HCT116 (cell line): ENCODE measurements around the gene COQ2.

Experiments used
- CEBPB ChIP-seq: IDR thresholded peaks from 2 replicates; pipeline ENCODE4 v1.6.1; 2012; ENCODE audit warnings: low read depth
- EZH2 ChIP-seq: fragments of 200-600 bp; sonication (generic); IDR thresholded peaks from 2 replicates; pipeline ENCODE4 v1.6.1; 2017; ENCODE audit warnings: antibody characterized with exemption, mixed run types
- EZH2phosphoT487 ChIP-seq: fragments of 200-600 bp; IDR thresholded peaks from 2 replicates; pipeline ENCODE4 v1.6.1; 2018; ENCODE audit warnings: antibody characterized with exemption, borderline replicate concordance
- FOSL1 ChIP-seq: IDR thresholded peaks from 2 replicates; pipeline ENCODE4 v1.6.1; 2012; ENCODE audit warnings: low read depth
- POLR2A ChIP-seq: IDR thresholded peaks from 2 replicates; pipeline ENCODE4 v1.7.0; 2011; ENCODE audit warnings: borderline replicate concordance; ENCODE audit not compliant: insufficient read depth, insufficient read length; ENCODE audit errors: extremely low read depth
- POLR2AphosphoS5 ChIP-seq: IDR thresholded peaks from 2 replicates; pipeline ENCODE4 v1.6.1; 2011; ENCODE audit warnings: mild to moderate bottlenecking, low read depth, low read length, moderate library complexity
- RAD21 ChIP-seq: IDR thresholded peaks from 2 replicates; pipeline ENCODE4 v1.6.1; 2012; ENCODE audit warnings: low read depth, mild to moderate bottlenecking
- SP1 ChIP-seq: IDR thresholded peaks from 2 replicates; pipeline ENCODE4 v1.6.1; 2012; ENCODE audit warnings: low read depth
- TCF7L2 ChIP-seq: IDR thresholded peaks from 2 replicates; pipeline ENCODE4 v1.7.0; 2011; ENCODE audit warnings: borderline replicate concordance, inconsistent platforms; ENCODE audit not compliant: insufficient read depth, insufficient read length; ENCODE audit errors: extremely low read depth
- YY1 ChIP-seq: IDR thresholded peaks from 2 replicates; pipeline ENCODE4 v1.6.1; 2011; ENCODE audit warnings: low read length, low read depth, moderate library complexity, mild to moderate bottlenecking; ENCODE audit not compliant: insufficient replicate concordance; ENCODE audit errors: extremely low read depth
- TF ChIP-seq, protein P1 (sequence below), 3 experiments: fragments of 200-600 bp in 1 of 3; sonication (generic) in 1 of 3; IDR thresholded peaks in 2 of 3; conservative IDR thresholded peaks in 1 of 3; 2 replicates each; pipeline ENCODE4 v1.5.1; 2012 to 2017; ENCODE audit warnings: low read depth in 2 of 3, low read length in 2 of 3, antibody characterized with exemption in 1 of 3, borderline replicate concordance in 1 of 3, control low read depth in 1 of 3, mild to moderate bottlenecking in 1 of 3, mixed read lengths in 1 of 3, mixed run types in 1 of 3, moderate library complexity in 1 of 3; ENCODE audit not compliant: insufficient read depth in 1 of 3
- TF ChIP-seq, protein P2 (sequence below): IDR thresholded peaks from 2 replicates; pipeline ENCODE4 v1.6.1; 2012; ENCODE audit warnings: low read depth
- TF ChIP-seq, protein P3 (sequence below): IDR thresholded peaks from 2 replicates; pipeline ENCODE4 v1.6.1; 2012

DNA sequence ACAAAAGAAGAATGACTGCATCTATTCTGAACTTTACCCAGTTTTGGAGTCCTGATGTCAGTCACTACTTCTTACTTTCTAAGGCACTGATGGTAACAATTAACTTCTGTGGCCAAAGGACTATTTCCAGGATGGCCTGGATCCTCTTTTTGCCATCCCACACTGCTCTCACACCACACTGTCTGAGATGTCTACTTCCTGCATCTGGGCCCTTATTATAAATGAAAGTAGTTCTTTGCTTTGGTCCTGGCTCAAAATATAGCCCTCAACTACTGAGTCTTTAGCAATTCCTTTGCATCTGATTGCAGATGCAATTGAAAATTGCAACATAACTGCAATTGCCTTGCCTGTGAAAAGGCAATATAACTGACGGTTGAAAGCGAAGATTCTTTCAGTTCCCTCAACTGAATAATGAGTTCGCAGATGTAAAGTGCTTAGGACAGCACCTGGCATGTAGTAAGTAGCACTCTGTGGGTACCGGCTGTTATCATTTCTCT, 44.2 kb downstream of the COQ2 start:
- TF ChIP-seq POLR2AphosphoS5 (no peak), TCF7L2 (no peak), POLR2A (no peak), CEBPB (no peak), EZH2 (no peak), EZH2phosphoT487 (no peak), RAD21 (no peak), SP1 (no peak), FOSL1 (no peak), YY1 (no peak)
- TF ChIP-seq, protein P1, sequence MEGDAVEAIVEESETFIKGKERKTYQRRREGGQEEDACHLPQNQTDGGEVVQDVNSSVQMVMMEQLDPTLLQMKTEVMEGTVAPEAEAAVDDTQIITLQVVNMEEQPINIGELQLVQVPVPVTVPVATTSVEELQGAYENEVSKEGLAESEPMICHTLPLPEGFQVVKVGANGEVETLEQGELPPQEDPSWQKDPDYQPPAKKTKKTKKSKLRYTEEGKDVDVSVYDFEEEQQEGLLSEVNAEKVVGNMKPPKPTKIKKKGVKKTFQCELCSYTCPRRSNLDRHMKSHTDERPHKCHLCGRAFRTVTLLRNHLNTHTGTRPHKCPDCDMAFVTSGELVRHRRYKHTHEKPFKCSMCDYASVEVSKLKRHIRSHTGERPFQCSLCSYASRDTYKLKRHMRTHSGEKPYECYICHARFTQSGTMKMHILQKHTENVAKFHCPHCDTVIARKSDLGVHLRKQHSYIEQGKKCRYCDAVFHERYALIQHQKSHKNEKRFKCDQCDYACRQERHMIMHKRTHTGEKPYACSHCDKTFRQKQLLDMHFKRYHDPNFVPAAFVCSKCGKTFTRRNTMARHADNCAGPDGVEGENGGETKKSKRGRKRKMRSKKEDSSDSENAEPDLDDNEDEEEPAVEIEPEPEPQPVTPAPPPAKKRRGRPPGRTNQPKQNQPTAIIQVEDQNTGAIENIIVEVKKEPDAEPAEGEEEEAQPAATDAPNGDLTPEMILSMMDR (IDR thresholded peaks at IDR 0.05 in 2 of 3, conservative IDR thresholded peaks at IDR 0.05 in 1 of 3; ENCODE audit: borderline replicate concordance in 1 of 3, insufficient read depth in 1 of 3, low read depth in 2 of 3, low read length in 2 of 3) = no peak
- TF ChIP-seq, protein P2, sequence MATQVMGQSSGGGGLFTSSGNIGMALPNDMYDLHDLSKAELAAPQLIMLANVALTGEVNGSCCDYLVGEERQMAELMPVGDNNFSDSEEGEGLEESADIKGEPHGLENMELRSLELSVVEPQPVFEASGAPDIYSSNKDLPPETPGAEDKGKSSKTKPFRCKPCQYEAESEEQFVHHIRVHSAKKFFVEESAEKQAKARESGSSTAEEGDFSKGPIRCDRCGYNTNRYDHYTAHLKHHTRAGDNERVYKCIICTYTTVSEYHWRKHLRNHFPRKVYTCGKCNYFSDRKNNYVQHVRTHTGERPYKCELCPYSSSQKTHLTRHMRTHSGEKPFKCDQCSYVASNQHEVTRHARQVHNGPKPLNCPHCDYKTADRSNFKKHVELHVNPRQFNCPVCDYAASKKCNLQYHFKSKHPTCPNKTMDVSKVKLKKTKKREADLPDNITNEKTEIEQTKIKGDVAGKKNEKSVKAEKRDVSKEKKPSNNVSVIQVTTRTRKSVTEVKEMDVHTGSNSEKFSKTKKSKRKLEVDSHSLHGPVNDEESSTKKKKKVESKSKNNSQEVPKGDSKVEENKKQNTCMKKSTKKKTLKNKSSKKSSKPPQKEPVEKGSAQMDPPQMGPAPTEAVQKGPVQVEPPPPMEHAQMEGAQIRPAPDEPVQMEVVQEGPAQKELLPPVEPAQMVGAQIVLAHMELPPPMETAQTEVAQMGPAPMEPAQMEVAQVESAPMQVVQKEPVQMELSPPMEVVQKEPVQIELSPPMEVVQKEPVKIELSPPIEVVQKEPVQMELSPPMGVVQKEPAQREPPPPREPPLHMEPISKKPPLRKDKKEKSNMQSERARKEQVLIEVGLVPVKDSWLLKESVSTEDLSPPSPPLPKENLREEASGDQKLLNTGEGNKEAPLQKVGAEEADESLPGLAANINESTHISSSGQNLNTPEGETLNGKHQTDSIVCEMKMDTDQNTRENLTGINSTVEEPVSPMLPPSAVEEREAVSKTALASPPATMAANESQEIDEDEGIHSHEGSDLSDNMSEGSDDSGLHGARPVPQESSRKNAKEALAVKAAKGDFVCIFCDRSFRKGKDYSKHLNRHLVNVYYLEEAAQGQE = no peak
- TF ChIP-seq, protein P3, sequence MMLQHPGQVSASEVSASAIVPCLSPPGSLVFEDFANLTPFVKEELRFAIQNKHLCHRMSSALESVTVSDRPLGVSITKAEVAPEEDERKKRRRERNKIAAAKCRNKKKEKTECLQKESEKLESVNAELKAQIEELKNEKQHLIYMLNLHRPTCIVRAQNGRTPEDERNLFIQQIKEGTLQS = no peak
